Smooth muscle cell of the coronary artery (primary cell): ENCODE data around the gene GARIN6. TPM values are rescaled to one million over a fixed set of nuclear protein-coding genes. Genes with fewer than 3 reads are reported as not detected.

Experiments used
- total RNA-seq: library from RNA; depleted of rRNA; stranded (reverse); fragments of >200 nt; gene quantifications from 2 replicates; pipeline ENCODE4 v1.2.3, GENCODE V29; 2014; ENCODE audit warnings: low replicate concordance

The GARIN6 gene
- not detected in 2 replicates for total RNA-seq

GRCh38 chr12:99647453-99647852 is at the start of gene GARIN6:
Gene GARIN6, plus strand, starts transcription at chr12:99647753. Its CDS starts 422 bp downstream, at chr12:99648175.

